ENCODE results near the gene ANAPC15. TPM values are rescaled to one million over a fixed set of nuclear protein-coding genes. Genes with fewer than 3 reads are reported as not detected.

ANAPC15 gene
- total RNA-seq, 1 experiment from 2014 or later, result 75.4 TPM

- peak; percentile 99 for TF ChIP-seq USF1 (CRISPR knock-in tag; IDR thresholded peaks at IDR 0.05)
- 0 out of 2 replicates have a peak, but pooled peaks have one; percentile 35 for TF ChIP-seq KAT7 (CRISPR knock-in tag; IDR thresholded peaks at IDR 0.05; ENCODE audit: borderline replicate concordance)
- peak; percentile 54; the same call in 1 of the 2 replicates for TF ChIP-seq NFYB (CRISPR knock-in tag; conservative IDR thresholded peaks at IDR 0.05; ENCODE audit: low read depth)
- 0 out of 2 replicates have a peak, but pooled peaks have one; percentile 54 for TF ChIP-seq MAX (CRISPR knock-in tag; IDR thresholded peaks at IDR 0.05)
Measured at GRCh38 chr11:72102946-72103753, 9.3 kb downstream of the ANAPC15 start, which contains the start of gene LAMTOR1 (continued).

- H3K36me3 Mint-ChIP-seq, result peaks cover 17% of the 10 kb centered on the region
- H3K9me3 Mint-ChIP-seq, result no peaks in the 10 kb centered on the region
- ATAC-seq (no peak), DNase-seq (ENCODE audit: low spot score) (no peak)
- POLR2A ChIA-PET, result no interaction called here
- H3K27me3 Mint-ChIP-seq (ENCODE audit: low read depth), result no peaks in the 10 kb centered on the region
- peak overlapping the region; percentile 95 for H3K4me3 Mint-ChIP-seq
- CTCF ChIA-PET, result interaction anchor here (1.4 to 3.4 kb wide), 2 partner anchors 11 to 77 kb away, joined by 7 to 18 read pairs; no protein-coding TSS in a partner anchor
- 0 out of 2 replicates have a peak, but pooled peaks have one; percentile 46 for TF ChIP-seq GTF2I (CRISPR knock-in tag; conservative IDR thresholded peaks at IDR 0.05)
- no peak for TF ChIP-seq JAZF1 (CRISPR knock-in tag; IDR thresholded peaks at IDR 0.05)
- no peak for TF ChIP-seq MYBL2 (CRISPR knock-in tag; IDR thresholded peaks at IDR 0.05)
- H3K4me1 Mint-ChIP-seq, result peaks cover 27% of the 10 kb centered on the region
- H3K27ac Mint-ChIP-seq, result peak overlapping the region; percentile 98
Measured at GRCh38 chr11:72102631-72102945, 9.9 kb downstream of the ANAPC15 start.

- ATAC-seq (no peak), DNase-seq (ENCODE audit: low spot score) (no peak)
- peak overlapping the region; percentile 95 for H3K4me3 Mint-ChIP-seq
- H3K36me3 Mint-ChIP-seq, result peaks cover 18% of the 10 kb centered on the region
- CTCF ChIA-PET, result interaction anchor here (1.4 to 3.4 kb wide), 2 partner anchors 11 to 77 kb away, joined by 7 to 18 read pairs; no protein-coding TSS in a partner anchor
- H3K4me1 Mint-ChIP-seq, result peaks cover 27% of the 10 kb centered on the region
- POLR2A ChIA-PET, result no interaction called here
- H3K9me3 Mint-ChIP-seq, result no peaks in the 10 kb centered on the region
- no peaks in the 10 kb centered on the region for H3K27me3 Mint-ChIP-seq (ENCODE audit: low read depth)
- TF ChIP-seq E2F4 (CRISPR knock-in tag; IDR thresholded peaks at IDR 0.05; ENCODE audit: borderline replicate concordance, low read depth) (no peak), CREB1 (CRISPR knock-in tag; IDR thresholded peaks at IDR 0.05) (no peak), USF1 (CRISPR knock-in tag; IDR thresholded peaks at IDR 0.05) (no peak), JAZF1 (CRISPR knock-in tag; IDR thresholded peaks at IDR 0.05) (no peak), TP53 (CRISPR knock-in tag; IDR thresholded peaks at IDR 0.05) (no peak), SP1 (CRISPR knock-in tag; conservative IDR thresholded peaks at IDR 0.05) (no peak), CTCF (IDR thresholded peaks at IDR 0.05) (no peak)
- peak overlapping the region; percentile 98 for H3K27ac Mint-ChIP-seq
Measured at GRCh38 chr11:72102162-72102561, 10.3 kb downstream of the ANAPC15 start.

- ATAC-seq, result no peak
- Mint-ChIP-seq H3K27ac (peak overlapping the region; percentile 9; the same call in 1 of the 2 replicates), H3K27me3 (ENCODE audit: low read depth) (no peaks in the 10 kb centered on the region)
Measured at GRCh38 chr11:72100462-72100861, 12.0 kb downstream of the ANAPC15 start.

More at GRCh38 chr11:72100462-72100861, 12.0 kb downstream of the ANAPC15 start:
- peaks cover 27% of the 10 kb centered on the region for H3K4me1 Mint-ChIP-seq
- TF ChIP-seq ZNF317 (CRISPR knock-in tag; IDR thresholded peaks at IDR 0.05; ENCODE audit: borderline replicate concordance, low read depth) (no peak), GRHL2 (CRISPR knock-in tag; IDR thresholded peaks at IDR 0.05; ENCODE audit: insufficient replicate concordance, severe bottlenecking) (no peak), USF1 (CRISPR knock-in tag; IDR thresholded peaks at IDR 0.05) (no peak), ZNF416 (CRISPR knock-in tag; IDR thresholded peaks at IDR 0.05) (no peak), MYBL2 (CRISPR knock-in tag; IDR thresholded peaks at IDR 0.05) (no peak)
- no peak overlapping the region for H3K4me3 Mint-ChIP-seq
- no peak for DNase-seq (ENCODE audit: low spot score)
- ChIA-PET POLR2A (no interaction called here), CTCF (interaction anchor here (0.9 to 3.4 kb wide), 4 partner anchors 9 to 138 kb away, joined by 3 to 18 read pairs (median 7); no protein-coding TSS in a partner anchor)
- no peaks in the 10 kb centered on the region for H3K9me3 Mint-ChIP-seq
- peaks cover 22% of the 10 kb centered on the region for H3K36me3 Mint-ChIP-seq

All from WTC11 (cell line).